HepG2 (cell line): ENCODE data around the gene SFXN5. TPM values are rescaled to one million over a fixed set of nuclear protein-coding genes. Genes with fewer than 3 reads are reported as not detected.

Experiments
- ATAC-seq: fragments of 200-7000 bp; cut with Tn5 transposase; 3 replicates; pipeline ENCODE4 v1.9.1; 2020; ENCODE audit warnings: mild to moderate bottlenecking, moderate library complexity
- BruUV-seq: library from RNA; stranded (reverse); fragments of 400-500 nt; replicated peaks from 2 replicates; lab custom pipeline; 2021; lab: Mats Ljungman, UMichigan
- CTCF ChIA-PET: fragments of 300-600 bp; formaldehyde crosslinking; extraction: SDS; loops from one replicate; lab custom pipeline; 2021; ENCODE audit warnings: low total read pairs, inconsistent platforms, low intra/inter-chr PET ratio; lab: Yijun Ruan, JAX
- POLR2A ChIA-PET: fragments of 350-600 bp; sonication (Branson Sonifier 250); formaldehyde crosslinking; loops from one replicate; lab custom pipeline; 2020; ENCODE audit warnings: antibody characterized with exemption, inconsistent platforms; lab: Yijun Ruan, JAX
- DNase-seq: peaks from one replicate; pipeline ENCODE4 v3.0.0-alpha.2; 2015; ENCODE audit warnings: low spot score
- FAIRE-seq: peaks from 3 replicates; lab custom pipeline; 2011; peaks lifted over from hg19 to GRCh38; lab: Jason Lieb, UNC
- H2AFZ ChIP-seq: one replicate; pipeline ENCODE4 v1.6.1; 2011; ENCODE audit warnings: low read length, inconsistent platforms
- H3K27ac ChIP-seq: fragments of 300-600 bp; 3 replicates; pipeline ENCODE4 v1.8.0; 2011; ENCODE audit warnings: mixed run types, mild to moderate bottlenecking, mixed read lengths, low read length, inconsistent platforms; ENCODE audit not compliant: insufficient read depth; ENCODE audit errors: extremely low read length
- H3K27me3 ChIP-seq, 2 experiments: fragments of 200-600 bp in 1 of 2; 2 replicates in 1 of 2; 3 replicates in 1 of 2; pipeline versions ENCODE4 v1.6.0 to v1.8.0; 2011; ENCODE audit warnings: low read length in 2 of 2, mild to moderate bottlenecking in 2 of 2, moderate library complexity in 2 of 2, inconsistent platforms in 1 of 2; ENCODE audit not compliant: insufficient read depth in 2 of 2, control insufficient read depth in 1 of 2
- H3K36me3 ChIP-seq, 2 experiments: fragments of 200-600 bp in 1 of 2; replicated peaks in 1 of 2; 2 replicates in 1 of 2; 3 replicates in 1 of 2; pipeline versions ENCODE4 v1.5.1 to v1.8.0; 2011; ENCODE audit warnings: low read length in 2 of 2, inconsistent platforms in 1 of 2; ENCODE audit not compliant: insufficient read depth in 2 of 2, control insufficient read depth in 1 of 2
- H3K4me1 ChIP-seq: 2 replicates; pipeline ENCODE4 v1.5.1; 2012; ENCODE audit warnings: low read length, inconsistent platforms; ENCODE audit not compliant: insufficient read depth
- H3K4me2 ChIP-seq: 2 replicates; pipeline ENCODE4 v1.6.0; 2011; ENCODE audit warnings: low read depth, low read length, inconsistent platforms
- H3K4me3 ChIP-seq, 3 experiments: fragments of 200-600 bp in 1 of 3; sonication (generic), shearing (Covaris generic) in 1 of 3; replicated peaks in 1 of 3; 2 replicates each; pipeline ENCODE4 v1.5.1; 2011 to 2016; ENCODE audit warnings: low read length in 3 of 3, inconsistent platforms in 2 of 3, low read depth in 2 of 3, mild to moderate bottlenecking in 2 of 3, control low read depth in 1 of 3, mixed read lengths in 1 of 3; ENCODE audit not compliant: insufficient read depth in 1 of 3
- H3K79me2 ChIP-seq: one replicate; pipeline ENCODE4 v1.6.1; 2011; ENCODE audit warnings: low read length, inconsistent platforms; ENCODE audit not compliant: insufficient read depth
- H3K9ac ChIP-seq: 2 replicates; pipeline ENCODE4 v1.6.0; 2011; ENCODE audit warnings: mild to moderate bottlenecking, low read depth, low read length, inconsistent platforms; ENCODE audit not compliant: insufficient read depth
- H3K9me3 ChIP-seq: 2 replicates; pipeline ENCODE4 v1.5.1; 2012; ENCODE audit warnings: mild to moderate bottlenecking, low read length
- H4K20me1 ChIP-seq: 2 replicates; pipeline ENCODE4 v1.6.0; 2011; ENCODE audit warnings: inconsistent platforms, mild to moderate bottlenecking, low read length, moderate library complexity; ENCODE audit not compliant: insufficient read depth
- HOXD1 ChIP-seq: sonication (generic); formaldehyde crosslinking; IDR thresholded peaks from 2 replicates; pipeline ENCODE4 v1.5.0; 2020; ENCODE audit warnings: missing genetic modification reagents
- MEIS2 ChIP-seq: sonication (generic); formaldehyde crosslinking; IDR thresholded peaks from 2 replicates; pipeline ENCODE4 v1.9.0; 2021; ENCODE audit warnings: mild to moderate bottlenecking, missing genetic modification reagents
- MIER2 ChIP-seq: IDR thresholded peaks from 2 replicates; pipeline ENCODE4 v1.6.1; 2016; ENCODE audit warnings: missing biosample characterization, missing genetic modification reagents
- NFATC3 ChIP-seq: sonication (generic); formaldehyde crosslinking; IDR thresholded peaks from 2 replicates; pipeline ENCODE4 v1.5.1; 2020; ENCODE audit warnings: mild to moderate bottlenecking, missing genetic modification reagents
- NFE2L2 ChIP-seq: fragments of 150-350 bp; IDR thresholded peaks from 2 replicates; pipeline ENCODE4 v1.6.1; 2014; ENCODE audit warnings: low read length
- NONO ChIP-seq, 2 experiments: fragments of 450-650 bp in 1 of 2; sonication (generic) in 1 of 2; formaldehyde crosslinking in 1 of 2; IDR thresholded peaks in 1 of 2; conservative IDR thresholded peaks in 1 of 2; 2 replicates each; pipeline versions ENCODE4 v1.6.1 to v1.8.0; 2017 to 2022; ENCODE audit warnings: mild to moderate bottlenecking in 1 of 2, missing genetic modification reagents in 1 of 2, moderate library complexity in 1 of 2
- PHF21A ChIP-seq: sonication (generic); formaldehyde crosslinking; IDR thresholded peaks from 2 replicates; pipeline ENCODE4 v1.5.0; 2020; ENCODE audit warnings: mild to moderate bottlenecking, missing genetic modification reagents
- RERE ChIP-seq: IDR thresholded peaks from 2 replicates; pipeline ENCODE4 v1.6.1; 2016; ENCODE audit warnings: low read depth, missing genetic modification reagents, missing compliant biosample characterization
- SYNCRIP ChIP-seq: fragments of 200-400 bp; formaldehyde crosslinking; IDR thresholded peaks from 2 replicates; pipeline ENCODE4 v1.6.1; 2018; ENCODE audit warnings: mild to moderate bottlenecking, low read depth, low read length; ENCODE audit not compliant: insufficient read depth
- TRIM24 ChIP-seq: sonication (generic); formaldehyde crosslinking; IDR thresholded peaks from 2 replicates; pipeline ENCODE4 v1.8.0; 2022; ENCODE audit warnings: mild to moderate bottlenecking, missing genetic modification reagents
- ZFP62 ChIP-seq: sonication (generic); formaldehyde crosslinking; IDR thresholded peaks from 2 replicates; pipeline ENCODE4 v1.4.0; 2020; ENCODE audit warnings: missing genetic modification reagents
- ZNF232 ChIP-seq: sonication (generic); formaldehyde crosslinking; IDR thresholded peaks from 2 replicates; pipeline ENCODE4 v1.4.0; 2020; ENCODE audit warnings: missing genetic modification reagents, borderline replicate concordance
- ZNF24 ChIP-seq: fragments of 450-650 bp; IDR thresholded peaks from 2 replicates; pipeline ENCODE4 v1.6.1; 2017; ENCODE audit warnings: antibody characterized with exemption, mild to moderate bottlenecking
- ZNF280B ChIP-seq: sonication (generic); formaldehyde crosslinking; IDR thresholded peaks from 2 replicates; pipeline ENCODE4 v1.5.0; 2020; ENCODE audit warnings: missing genetic modification reagents, mild to moderate bottlenecking, borderline replicate concordance
- ZNF430 ChIP-seq: sonication (generic); formaldehyde crosslinking; IDR thresholded peaks from 2 replicates; pipeline ENCODE4 v1.9.0; 2021; ENCODE audit warnings: mild to moderate bottlenecking, missing genetic modification reagents
- ZNF788 ChIP-seq: sonication (generic); formaldehyde crosslinking; IDR thresholded peaks from 2 replicates; pipeline ENCODE4 v1.5.0; 2020; ENCODE audit warnings: mild to moderate bottlenecking, missing genetic modification reagents, borderline replicate concordance
- ZSCAN12 ChIP-seq: sonication (generic); formaldehyde crosslinking; IDR thresholded peaks from 2 replicates; pipeline ENCODE4 v1.9.0; 2021; ENCODE audit warnings: mild to moderate bottlenecking, missing genetic modification reagents
- WGBS: methylation state at CpG from one replicate; pipeline ENCODE4 v1.1.6; 2017; ENCODE audit warnings: low lambda C conversion rate; 5-methylcytosine and 5-hydroxymethylcytosine counted together
- in situ Hi-C: cut with HindIII; loops from 2 replicates; pipeline ENCODE4 v1.10.0; 2017; ENCODE audit warnings: low pct_unique_long_range_greater_than_20kb; ENCODE audit not compliant: extremely low pct_ligation_motif_present
- intact Hi-C: fragments of 100-400 bp; cut with micrococcal nuclease; formaldehyde crosslinking; loops from one replicate; pipeline ENCODE4 v1.10.0; 2022; ENCODE audit not compliant: unreplicated experiment
- polyA plus RNA-seq, 8 experiments: library from polyadenylated mRNA; depleted of rRNA in 3 of 8; stranded (reverse) in 7 of 8; unstranded in 1 of 8; fragments of >200 nt; fragmentation: Illumina TruSeq in 4 of 8; extraction: Trizol in 4 of 8; gene quantifications; 2 replicates each; pipeline versions ENCODE4 v1.2.1 to v1.2.3, GENCODE V29; 2011 to 2016; ENCODE audit warnings: low read depth in 4 of 8, missing spikeins in 1 of 8, mixed read lengths in 1 of 8; ENCODE audit not compliant: insufficient read depth in 1 of 8
- total RNA-seq, 5 experiments: library from RNA; depleted of rRNA; stranded (reverse); fragments of >200 nt; fragmentation: Illumina TruSeq; extraction: Trizol; gene quantifications; 2 replicates each; pipeline ENCODE4 v1.2.3, GENCODE V29; 2016; ENCODE audit warnings: low read depth in 1 of 5

The SFXN5 gene
- total and polyA plus RNA-seq, 2 of the 13 experiments (the other 11 are each of a cell fraction or from before 2014, with no cell fraction given), result 34.9 to 37.4 TPM

GRCh38 chr2:72983500-72984161, 87.9 kb downstream of the SFXN5 start:
- Histone ChIP-seq H3K9me3 (no peaks in the 10 kb centered on the region), H3K4me1 (peaks cover 19% of the 10 kb centered on the region), H3K79me2 (no peaks in the 10 kb centered on the region), H3K4me2 (no peak overlapping the region), H2AFZ (no peak overlapping the region), H4K20me1 (no peaks in the 10 kb centered on the region), H3K27ac (peak overlapping the region; percentile 38), H3K9ac (no peak overlapping the region), H3K36me3 (peaks cover 16 to 19% of the 10 kb centered on the region in 2 experiments; a peak in 4 of 5 replicates), H3K4me3 (no peak overlapping the region; a peak in 1 of 6 replicates), H3K27me3 (no peaks in the 10 kb centered on the region)
- WGBS, result 60% methylated on average over 10 of the region's 10 CpGs
- no peak for FAIRE-seq
- peak; percentile 46 for DNase-seq
- ChIA-PET POLR2A (interaction anchor here (1.1 to 1.3 kb wide), 2 partner anchors 10 to 13 kb away, joined by 4 read pairs; no protein-coding TSS in a partner anchor), CTCF (no interaction called here)
- no TSS peak for BruUV-seq
- ATAC-seq, result peak; percentile 94
- in situ Hi-C loops, result no loop called here
- intact Hi-C loops, result no loop called here
- TF ChIP-seq RERE, result no peak
- TF ChIP-seq SYNCRIP, result no peak
- TF ChIP-seq PHF21A (CRISPR knock-in tag), result no peak
- TF ChIP-seq ZSCAN12, result no peak
- no peak for TF ChIP-seq ZNF232
- peak; percentile 58; the same call in 1 of the 2 replicates for TF ChIP-seq ZNF788 (CRISPR knock-in tag)
- no peak for TF ChIP-seq MIER2
- no peak for TF ChIP-seq ZNF280B (CRISPR knock-in tag)
- no peak for TF ChIP-seq HOXD1 (CRISPR knock-in tag)
- TF ChIP-seq NFE2L2, result no peak
- no peak for TF ChIP-seq TRIM24
- no peak for TF ChIP-seq ZNF24
- TF ChIP-seq NFATC3 (CRISPR knock-in tag), result no peak
- TF ChIP-seq ZNF430 (CRISPR knock-in tag), result no peak
- TF ChIP-seq ZFP62 (CRISPR knock-in tag), result no peak
- no peak for TF ChIP-seq NONO (IDR thresholded peaks at IDR 0.05)
- no peak for TF ChIP-seq NONO (CRISPR knock-in tag; conservative IDR thresholded peaks at IDR 0.05)
- TF ChIP-seq MEIS2 (CRISPR knock-in tag), result no peak
